ENCODE results near the gene ALPI.

GRCh38 chr2:232478571-232479340 is 22.8 kb downstream of the ALPI start:
- no peak for TF ChIP-seq CTCF (IDR thresholded peaks at IDR 0.05; ENCODE audit: borderline replicate concordance, extremely low read depth, low read length, poor library complexity, severe bottlenecking)
- no peak for TF ChIP-seq EZH2 (IDR thresholded peaks at IDR 0.05; ENCODE audit: borderline replicate concordance, low read depth, low read length, severe bottlenecking)

Measured in DND-41 (cell line).